Measurements from ENCODE around the gene PTBP1. TPM values are rescaled to one million over a fixed set of nuclear protein-coding genes. Genes with fewer than 3 reads are reported as not detected.

Gene PTBP1
- total RNA-seq, 1 experiment from 2014 or later: 712 TPM

DNA sequence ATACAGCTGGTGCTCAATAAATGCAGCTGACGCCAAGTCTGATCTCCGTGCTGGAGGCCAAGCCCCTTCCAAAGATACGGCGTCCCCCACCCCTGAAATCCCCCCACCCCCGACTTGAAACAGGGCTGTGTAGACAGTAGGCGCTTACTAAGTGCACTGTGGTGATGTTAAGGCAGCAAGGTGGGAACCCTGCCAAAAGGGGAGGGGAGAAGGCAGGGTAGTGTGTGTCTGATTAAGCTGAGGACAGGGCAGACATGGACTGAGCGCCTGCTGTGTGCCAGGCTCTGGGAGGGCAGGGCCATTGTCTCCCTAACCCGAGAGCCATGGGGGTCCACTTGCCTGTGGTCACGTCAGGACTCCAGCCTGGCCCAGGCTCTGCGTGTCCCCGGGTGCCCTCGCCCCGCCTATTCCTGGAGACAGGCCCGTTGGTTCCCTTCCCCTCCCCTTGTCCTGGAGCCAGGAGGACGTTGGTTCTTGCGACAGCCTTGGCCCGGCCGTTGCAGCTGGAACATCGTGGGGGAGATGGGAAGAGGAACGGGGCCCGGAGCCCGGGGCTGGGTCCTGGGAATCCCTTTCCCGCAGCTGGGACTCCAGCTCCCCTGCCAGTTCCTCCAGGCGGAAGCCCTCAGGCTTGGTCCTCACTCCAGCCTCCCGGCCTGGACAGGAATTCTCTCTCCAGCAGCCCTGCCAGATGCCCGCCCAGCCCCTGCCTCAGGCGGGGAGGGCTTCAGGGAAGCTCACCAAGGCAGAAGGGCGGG, 53.1 kb downstream of the PTBP1 start:
- Histone ChIP-seq H4K5ac (ENCODE audit: insufficient read length, low read depth, low read length) (no peak overlapping the region), H3K4me1 (ENCODE audit: insufficient read depth, low read length) (no peaks in the 10 kb centered on the region), H3K79me1 (ENCODE audit: insufficient read depth, low read depth, low read length, poor library complexity, severe bottlenecking) (no peaks in the 10 kb centered on the region), H3K27ac (ENCODE audit: insufficient read length, low read depth, low read length) (no peak overlapping the region), H4K20me1 (ENCODE audit: control insufficient read depth, insufficient read depth, insufficient read length) (no peaks in the 10 kb centered on the region), H4K8ac (replicated peaks; ENCODE audit: insufficient read length, low read depth, low read length) (no peak overlapping the region), H3K23ac (ENCODE audit: insufficient read length, low read depth, low read length) (no peak overlapping the region), H3K9me3 (ENCODE audit: control insufficient read depth, low read depth, low read length) (no peaks in the 10 kb centered on the region), H2BK15ac (ENCODE audit: low read depth, low read length) (no peak overlapping the region), H3K18ac (ENCODE audit: insufficient read length, low read depth, low read length) (no peak overlapping the region), H3K4me2 (ENCODE audit: insufficient read depth, insufficient read length, low read length) (no peak overlapping the region), H3T11ph (ENCODE audit: low read length) (no peak overlapping the region), H3K27me3 (ENCODE audit: insufficient read depth, low read length) (no peaks in the 10 kb centered on the region), H3K79me2 (ENCODE audit: insufficient read depth, low read length) (no peaks in the 10 kb centered on the region), H2BK12ac (ENCODE audit: insufficient read length, low read depth, low read length) (no peak overlapping the region), H2BK120ac (ENCODE audit: low read depth, low read length, poor library complexity, severe bottlenecking) (no peak overlapping the region), H2BK20ac (ENCODE audit: low read depth, low read length, poor library complexity, severe bottlenecking) (no peak overlapping the region), H2BK5ac (ENCODE audit: insufficient read length, low read length) (no peak overlapping the region), H4K91ac (ENCODE audit: insufficient read length, low read depth, low read length) (no peak overlapping the region), H3K4ac (ENCODE audit: low read depth, low read length) (no peak overlapping the region), H2AK5ac (ENCODE audit: insufficient read length, low read length) (no peak overlapping the region), H3K23me2 (ENCODE audit: insufficient read length, low read depth, low read length, poor library complexity, severe bottlenecking) (no peaks in the 10 kb centered on the region), H3K9ac (ENCODE audit: extremely low read depth, insufficient read length, low read length) (no peak overlapping the region), H3K14ac (ENCODE audit: insufficient read depth, low read length) (no peak overlapping the region), H2AFZ (ENCODE audit: low read length) (no peak overlapping the region), H3K56ac (ENCODE audit: insufficient read length, low read depth, low read length) (no peak overlapping the region)
- no peaks in the 10 kb centered on the region; a peak in 1 of 5 replicates for H3K9me3 Mint-ChIP-seq
- peak; percentile 42 for DNase-seq
- TF ChIP-seq, protein P1, sequence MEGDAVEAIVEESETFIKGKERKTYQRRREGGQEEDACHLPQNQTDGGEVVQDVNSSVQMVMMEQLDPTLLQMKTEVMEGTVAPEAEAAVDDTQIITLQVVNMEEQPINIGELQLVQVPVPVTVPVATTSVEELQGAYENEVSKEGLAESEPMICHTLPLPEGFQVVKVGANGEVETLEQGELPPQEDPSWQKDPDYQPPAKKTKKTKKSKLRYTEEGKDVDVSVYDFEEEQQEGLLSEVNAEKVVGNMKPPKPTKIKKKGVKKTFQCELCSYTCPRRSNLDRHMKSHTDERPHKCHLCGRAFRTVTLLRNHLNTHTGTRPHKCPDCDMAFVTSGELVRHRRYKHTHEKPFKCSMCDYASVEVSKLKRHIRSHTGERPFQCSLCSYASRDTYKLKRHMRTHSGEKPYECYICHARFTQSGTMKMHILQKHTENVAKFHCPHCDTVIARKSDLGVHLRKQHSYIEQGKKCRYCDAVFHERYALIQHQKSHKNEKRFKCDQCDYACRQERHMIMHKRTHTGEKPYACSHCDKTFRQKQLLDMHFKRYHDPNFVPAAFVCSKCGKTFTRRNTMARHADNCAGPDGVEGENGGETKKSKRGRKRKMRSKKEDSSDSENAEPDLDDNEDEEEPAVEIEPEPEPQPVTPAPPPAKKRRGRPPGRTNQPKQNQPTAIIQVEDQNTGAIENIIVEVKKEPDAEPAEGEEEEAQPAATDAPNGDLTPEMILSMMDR (conservative IDR thresholded peaks at IDR 0.05): no peak
- WGBS (ENCODE audit: extremely low coverage, insufficient read length, low lambda C conversion rate): no CpG with 5 or more reads among the region's 28 CpGs
- no peaks in the 10 kb centered on the region for H3K36me3 Mint-ChIP-seq (ENCODE audit: insufficient read depth in 1 of 3, low read depth in 3 of 3)
- H3K27me3 Mint-ChIP-seq (ENCODE audit: low read depth): peaks cover 26% of the 10 kb centered on the region
- no peak overlapping the region for H3K4me3 Mint-ChIP-seq
- peaks cover 2 to 9% of the 10 kb centered on the region in 2 experiments; a peak in 2 of 4 replicates for H3K4me1 Mint-ChIP-seq
- no peak overlapping the region for H3K27ac Mint-ChIP-seq

Data from H9 (cell line).